Muscle layer of colon (tissue), 2 donors: ENCODE data around the gene COL6A5.
"Not testable (repeated sequence)": the region's sequence is repeated elsewhere in the genome, so short reads cannot be mapped to it uniquely, and the experiment has no call there.

Experiments
- H3K27ac ChIP-seq: one replicate; pipeline ENCODE4 v1.7.0; 2013; ENCODE audit warnings: low read depth, mild to moderate bottlenecking, low read length, moderate library complexity
- H3K27me3 ChIP-seq, 2 donors: one replicate each; pipeline ENCODE4 v1.7.0; 2013; ENCODE audit warnings: low read length in 2 of 2, mild to moderate bottlenecking in 2 of 2; ENCODE audit not compliant: insufficient read depth in 2 of 2, control insufficient read depth in 1 of 2
- H3K36me3 ChIP-seq: one replicate; pipeline ENCODE4 v1.7.0; 2013; ENCODE audit warnings: mild to moderate bottlenecking, low read length; ENCODE audit not compliant: insufficient read depth
- H3K4me1 ChIP-seq: one replicate; pipeline ENCODE4 v1.7.0; 2013; ENCODE audit warnings: mild to moderate bottlenecking, low read length; ENCODE audit not compliant: insufficient read depth
- H3K4me3 ChIP-seq, 2 donors: one replicate each; pipeline ENCODE4 v1.7.0; 2013; ENCODE audit warnings: low read length in 2 of 2, low read depth in 1 of 2, mild to moderate bottlenecking in 1 of 2, moderate library complexity in 1 of 2
- H3K9ac ChIP-seq: one replicate; pipeline ENCODE4 v1.7.0; 2013; ENCODE audit warnings: low read length
- H3K9me3 ChIP-seq: one replicate; pipeline ENCODE4 v1.7.0; 2013; ENCODE audit warnings: mild to moderate bottlenecking, low read length
- donor health status: abdominal sarcoma.
- donor health status: Adenocarcinoma of cecum.

Gene COL6A5

GRCh38 chr3:130345487-130346079 is at the start of gene COL6A5:
Gene COL6A5 (plus strand): TSS chr3:130345672. CDS start chr3:130373639, 27,967 bp downstream.
- peaks cover 0 to 8% of the 10 kb centered on the region in 2 donors for H3K27me3 ChIP-seq
- H3K36me3 ChIP-seq: no peaks in the 10 kb centered on the region
- H3K9ac ChIP-seq: no peak within 1 kb of the TSS
- no peaks in the 10 kb centered on the region for H3K9me3 ChIP-seq
- no peak within 1 kb of the TSS for H3K27ac ChIP-seq
- H3K4me3 ChIP-seq: no peak within 1 kb of the TSS
- no peaks in the 10 kb centered on the region for H3K4me1 ChIP-seq

GRCh38 chr3:130299531-130299930 is 45.9 kb upstream of the COL6A5 start:
- H3K36me3 ChIP-seq: no peaks in the 10 kb centered on the region
- no peaks in the 10 kb centered on the region for H3K4me1 ChIP-seq
- H3K27ac ChIP-seq: no peak overlapping the region
- H3K9ac ChIP-seq: no peak overlapping the region
- H3K4me3 ChIP-seq: no peak overlapping the region
- H3K9me3 ChIP-seq: no peaks in the 10 kb centered on the region
- no peaks in the 10 kb centered on the region for H3K27me3 ChIP-seq

GRCh38 chr3:130300888-130301287 is 44.6 kb upstream of the COL6A5 start:
- Histone ChIP-seq H3K27me3 (no peaks in the 10 kb centered on the region), H3K9me3 (no peaks in the 10 kb centered on the region), H3K27ac (no peak overlapping the region), H3K4me1 (no peaks in the 10 kb centered on the region), H3K9ac (no peak overlapping the region), H3K36me3 (no peaks in the 10 kb centered on the region), H3K4me3 (no peak overlapping the region)

GRCh38 chr3:130310109-130310508 is 35.4 kb upstream of the COL6A5 start:
- H3K9ac ChIP-seq: no peak overlapping the region
- H3K27ac ChIP-seq: no peak overlapping the region
- no peak overlapping the region for H3K4me3 ChIP-seq
- H3K27me3 ChIP-seq: no peaks in the 10 kb centered on the region
- H3K4me1 ChIP-seq: no peaks in the 10 kb centered on the region
- no peaks in the 10 kb centered on the region for H3K9me3 ChIP-seq
- H3K36me3 ChIP-seq: no peaks in the 10 kb centered on the region

- Histone ChIP-seq H3K27ac (no peak overlapping the region), H3K4me1 (no peaks in the 10 kb centered on the region), H3K27me3 (no peaks in the 10 kb centered on the region), H3K4me3 (no peak overlapping the region), H3K9me3 (no peaks in the 10 kb centered on the region), H3K36me3 (no peaks in the 10 kb centered on the region), H3K9ac (no peak overlapping the region)
Measured at GRCh38 chr3:130312374-130312773, 33.1 kb upstream of the COL6A5 start.

- Histone ChIP-seq H3K9ac (no peak overlapping the region), H3K9me3 (no peaks in the 10 kb centered on the region), H3K27ac (no peak overlapping the region), H3K4me1 (no peaks in the 10 kb centered on the region), H3K4me3 (no peak overlapping the region), H3K27me3 (no peaks in the 10 kb centered on the region), H3K36me3 (no peaks in the 10 kb centered on the region)
Measured at GRCh38 chr3:130316169-130316568, 29.3 kb upstream of the COL6A5 start.

- Histone ChIP-seq H3K36me3 (no peaks in the 10 kb centered on the region), H3K4me3 (no peak overlapping the region), H3K4me1 (no peaks in the 10 kb centered on the region), H3K27me3 (no peaks in the 10 kb centered on the region), H3K9me3 (no peaks in the 10 kb centered on the region), H3K27ac (no peak overlapping the region), H3K9ac (no peak overlapping the region)
Measured at GRCh38 chr3:130323503-130323902, 22.0 kb upstream of the COL6A5 start.

- H3K9ac ChIP-seq: no peak overlapping the region
- peaks cover 0 to 6% of the 10 kb centered on the region in 2 donors for H3K27me3 ChIP-seq
- no peaks in the 10 kb centered on the region for H3K36me3 ChIP-seq
- H3K4me3 ChIP-seq: no peak overlapping the region
- H3K4me1 ChIP-seq: no peaks in the 10 kb centered on the region
- H3K9me3 ChIP-seq: no peaks in the 10 kb centered on the region
- no peak overlapping the region for H3K27ac ChIP-seq
Measured at GRCh38 chr3:130340766-130341165, 4.7 kb upstream of the COL6A5 start.

- H3K4me3 ChIP-seq: no peak overlapping the region
- peaks cover 0 to 8% of the 10 kb centered on the region in 2 donors for H3K27me3 ChIP-seq
- no peaks in the 10 kb centered on the region for H3K4me1 ChIP-seq
- H3K9ac ChIP-seq: no peak overlapping the region
- H3K9me3 ChIP-seq: no peaks in the 10 kb centered on the region
- H3K27ac ChIP-seq: no peak overlapping the region
- no peaks in the 10 kb centered on the region for H3K36me3 ChIP-seq
Measured at GRCh38 chr3:130341388-130341787, 4.1 kb upstream of the COL6A5 start.

GRCh38 chr3:130341882-130342281 is 3.6 kb upstream of the COL6A5 start:
- no peaks in the 10 kb centered on the region for H3K9me3 ChIP-seq
- no peak overlapping the region for H3K27ac ChIP-seq
- H3K27me3 ChIP-seq: peaks cover 0 to 8% of the 10 kb centered on the region in 2 donors
- H3K4me1 ChIP-seq: no peaks in the 10 kb centered on the region
- no peak overlapping the region for H3K9ac ChIP-seq
- H3K4me3 ChIP-seq: no peak overlapping the region
- no peaks in the 10 kb centered on the region for H3K36me3 ChIP-seq

GRCh38 chr3:130342821-130343661 is 2.4 kb upstream of the COL6A5 start:
- H3K36me3 ChIP-seq: no peaks in the 10 kb centered on the region
- no peaks in the 10 kb centered on the region for H3K9me3 ChIP-seq
- peaks cover 0 to 8% of the 10 kb centered on the region in 2 donors for H3K27me3 ChIP-seq
- no peak overlapping the region for H3K9ac ChIP-seq
- no peak overlapping the region for H3K27ac ChIP-seq
- H3K4me3 ChIP-seq: no peak overlapping the region
- H3K4me1 ChIP-seq: no peaks in the 10 kb centered on the region

- not testable (repeated sequence) for H3K36me3 ChIP-seq, H3K27ac ChIP-seq, H3K4me3 ChIP-seq, H3K27me3 ChIP-seq, H3K9ac ChIP-seq, H3K4me1 ChIP-seq, H3K9me3 ChIP-seq
Measured at GRCh38 chr3:130348258-130348657, 2.8 kb downstream of the COL6A5 start.
